Endothelial cell of umbilical vein (primary cell): ENCODE measurements around the gene TSEN54. TPM values are rescaled to one million over a fixed set of nuclear protein-coding genes. Genes with fewer than 3 reads are reported as not detected.

Experiments
- BruUV-seq: library from RNA; stranded (reverse); fragments of 400-500 nt; replicated peaks from 2 replicates; lab custom pipeline; 2021; lab: Mats Ljungman, UMichigan
- CTCF ChIA-PET: fragments of 300-600, 350-600 bp; sonication (Branson Sonifier 250); formaldehyde crosslinking; loops from one replicate; lab custom pipeline; 2021; ENCODE audit warnings: antibody characterized with exemption, inconsistent platforms; lab: Charles Lee
- POLR2A ChIA-PET: fragments of 300-600, 350-600 bp; sonication (Branson Sonifier 250); formaldehyde crosslinking; loops from one replicate; lab custom pipeline; 2021; ENCODE audit warnings: antibody characterized with exemption, inconsistent platforms; lab: Charles Lee
- DNase-seq: peaks from one replicate; pipeline ENCODE4 v3.0.0-alpha.2; 2011; ENCODE audit warnings: low read depth, low spot score
- FAIRE-seq: peaks from 2 replicates; lab custom pipeline; 2011; peaks lifted over from hg19 to GRCh38; lab: Jason Lieb, UNC
- H2AFZ ChIP-seq: 2 replicates; pipeline ENCODE4 v1.6.0; 2012; ENCODE audit warnings: low read depth, low read length, control low read depth, inconsistent platforms
- H3K27ac ChIP-seq: 2 replicates; pipeline ENCODE4 v1.5.1; 2011; ENCODE audit warnings: low read depth, mild to moderate bottlenecking, control low read depth, low read length, moderate library complexity; ENCODE audit not compliant: insufficient read depth
- H3K27me3 ChIP-seq, 2 experiments: 2 replicates each; pipeline versions ENCODE4 v1.6.0 to v1.6.1; 2011; ENCODE audit warnings: low read length in 2 of 2, mixed read lengths in 1 of 2; ENCODE audit not compliant: control insufficient read depth in 2 of 2, insufficient read depth in 2 of 2
- H3K36me3 ChIP-seq, 2 experiments: 2 replicates in 1 of 2; 3 replicates in 1 of 2; pipeline ENCODE4 v1.5.1; 2011; ENCODE audit warnings: low read length in 2 of 2, mild to moderate bottlenecking in 1 of 2, moderate library complexity in 1 of 2; ENCODE audit not compliant: control insufficient read depth in 2 of 2, insufficient read depth in 2 of 2; ENCODE audit errors: extremely low read depth in 1 of 2
- H3K4me1 ChIP-seq: 3 replicates; pipeline ENCODE4 v1.5.1; 2011; ENCODE audit warnings: mild to moderate bottlenecking, low read length; ENCODE audit not compliant: control insufficient read depth, insufficient read depth; ENCODE audit errors: extremely low read depth
- H3K4me2 ChIP-seq: 2 replicates; pipeline ENCODE4 v1.6.1; 2011; ENCODE audit warnings: low read length, control low read depth, mixed read lengths; ENCODE audit not compliant: insufficient read depth
- H3K4me3 ChIP-seq, 3 experiments: fragments of 200-600 bp in 1 of 3; sonication (generic), shearing (Covaris generic) in 1 of 3; replicated peaks in 1 of 3; 2 replicates each; pipeline ENCODE4 v1.5.1; 2011 to 2016; ENCODE audit warnings: control low read depth in 3 of 3, low read length in 3 of 3, mild to moderate bottlenecking in 2 of 3, inconsistent platforms in 1 of 3, low read depth in 1 of 3, moderate library complexity in 1 of 3; ENCODE audit not compliant: insufficient read depth in 1 of 3
- H3K79me2 ChIP-seq: 2 replicates; pipeline ENCODE4 v1.6.0; 2012; ENCODE audit warnings: low read length, inconsistent platforms; ENCODE audit not compliant: control insufficient read depth, insufficient read depth
- H3K9ac ChIP-seq: replicated peaks from 2 replicates; pipeline ENCODE3; 2011; ENCODE audit warnings: low read length, control low read depth; ENCODE audit not compliant: insufficient read depth; ENCODE audit errors: extremely low read depth
- H3K9me1 ChIP-seq: replicated peaks from 3 replicates; pipeline ENCODE4 v1.6.0; 2011; ENCODE audit warnings: mild to moderate bottlenecking, low read length; ENCODE audit not compliant: control insufficient read depth, insufficient read depth; ENCODE audit errors: extremely low read depth
- H3K9me3 ChIP-seq: replicated peaks from 2 replicates; pipeline ENCODE4 v1.5.1; 2012; ENCODE audit warnings: low read length, inconsistent platforms; ENCODE audit not compliant: control insufficient read depth, insufficient read depth
- H4K20me1 ChIP-seq: replicated peaks from 2 replicates; pipeline ENCODE3; 2011; ENCODE audit warnings: mild to moderate bottlenecking, low read length; ENCODE audit not compliant: control insufficient read depth, insufficient read depth; ENCODE audit errors: extremely low read depth
- CTCF ChIP-seq, 2 donors: IDR thresholded peaks; 1 replicate in 1 of 2; 2 replicates in 1 of 2; pipeline ENCODE4 v1.5.1; 2011; ENCODE audit warnings: low read length in 2 of 2, mild to moderate bottlenecking in 2 of 2, moderate library complexity in 2 of 2, control low read depth in 1 of 2, inconsistent platforms in 1 of 2, low read depth in 1 of 2; ENCODE audit not compliant: insufficient read depth in 1 of 2; ENCODE audit errors: extremely low read depth in 1 of 2
- EZH2 ChIP-seq: IDR thresholded peaks from 2 replicates; pipeline ENCODE4 v1.6.1; 2012; ENCODE audit warnings: borderline replicate concordance, low read depth, mild to moderate bottlenecking, moderate library complexity, low read length, inconsistent platforms; ENCODE audit not compliant: severe bottlenecking
- FOS ChIP-seq: IDR thresholded peaks from 2 replicates; pipeline ENCODE4 v1.6.1; 2011; ENCODE audit warnings: mild to moderate bottlenecking, low read length, moderate library complexity, borderline replicate concordance; ENCODE audit not compliant: insufficient read depth
- GATA2 ChIP-seq: IDR thresholded peaks from 2 replicates; pipeline ENCODE4 v1.7.0; 2011; ENCODE audit warnings: low read depth, mild to moderate bottlenecking, moderate library complexity, mixed read lengths, low read length; ENCODE audit not compliant: insufficient read length, insufficient read depth
- JUN ChIP-seq: IDR thresholded peaks from 2 replicates; pipeline ENCODE4 v1.6.1; 2011; ENCODE audit warnings: borderline replicate concordance, low read depth; ENCODE audit not compliant: insufficient read length, insufficient read depth
- MAX ChIP-seq: IDR thresholded peaks from 2 replicates; pipeline ENCODE4 v1.6.1; 2011; ENCODE audit not compliant: insufficient read depth, insufficient read length
- MYC ChIP-seq: IDR thresholded peaks from one replicate; pipeline ENCODE4 v1.6.1; 2011; ENCODE audit warnings: mild to moderate bottlenecking, low read depth, low read length
- POLR2A ChIP-seq: IDR thresholded peaks from 2 replicates; pipeline ENCODE4 v1.6.1; 2012; ENCODE audit warnings: low read depth, mild to moderate bottlenecking, control low read depth, low read length
- POLR2AphosphoS5 ChIP-seq: IDR thresholded peaks from 2 replicates; pipeline ENCODE4 v1.6.1; 2012; ENCODE audit warnings: low read depth, mild to moderate bottlenecking, control low read depth, low read length, moderate library complexity; ENCODE audit not compliant: insufficient read depth
- dilution Hi-C: fragments of 300-500 bp; cut with MboI; formaldehyde crosslinking; loops from one replicate; pipeline ENCODE4 v1.15.0; 2019; ENCODE audit warnings: low sequenced_read_pairs; ENCODE audit not compliant: extremely low pct_ligation_motif_present
- intact Hi-C: fragments of 100-400 bp; cut with micrococcal nuclease; formaldehyde crosslinking; loops from one replicate; pipeline ENCODE4 v1.10.0; 2022
- polyA plus RNA-seq, 4 experiments: library from polyadenylated mRNA; depleted of rRNA in 3 of 4; stranded (reverse) in 3 of 4; unstranded in 1 of 4; fragments of >200 nt; gene quantifications; 2 replicates each; pipeline versions ENCODE4 v1.2.1 to v1.2.3, GENCODE V29; 2011 to 2012; ENCODE audit warnings: missing spikeins in 1 of 4
- total RNA-seq: library from RNA; stranded (reverse); gene quantifications from 2 replicates; pipeline ENCODE4 v1.2.3, GENCODE V29; 2021

The TSEN54 gene
- total and polyA plus RNA-seq, 2 donors (not counting 3 experiments of a cell fraction or from before 2014, with no cell fraction given), result 22.3 to 26.3 TPM

- Histone ChIP-seq H3K9ac (no peak overlapping the region), H3K9me1 (no peaks in the 10 kb centered on the region), H4K20me1 (no peaks in the 10 kb centered on the region), H2AFZ (no peak overlapping the region), H3K4me2 (no peak overlapping the region), H3K4me3 (no peak overlapping the region), H3K27ac (no peak overlapping the region), H3K27me3 (no peaks in the 10 kb centered on the region), H3K9me3 (no peaks in the 10 kb centered on the region), H3K36me3 (no peaks in the 10 kb centered on the region), H3K4me1 (no peaks in the 10 kb centered on the region), H3K79me2 (no peaks in the 10 kb centered on the region)
- POLR2A ChIA-PET, result no interaction called here
- TF ChIP-seq FOS (no peak), MYC (no peak), EZH2 (no peak), MAX (no peak), POLR2AphosphoS5 (no peak), POLR2A (no peak), GATA2 (no peak), JUN (no peak), CTCF (IDR thresholded peaks at IDR 0.05; ENCODE audit: extremely low read depth in 1 of 2, insufficient read depth in 1 of 2, low read depth in 1 of 2, low read length in 2 of 2) (no peak)
- intact Hi-C loops, result no loop called here
- dilution Hi-C loops, result no loop called here
- no peak for FAIRE-seq
- BruUV-seq, result no TSS peak
- CTCF ChIA-PET, result no interaction called here
- no peak for DNase-seq
Measured at GRCh38 chr17:75564195-75564594, 47.9 kb downstream of the TSEN54 start.
